ENCODE measurements around the gene SGCD. TPM values are rescaled to one million over a fixed set of nuclear protein-coding genes. Genes with fewer than 3 reads are reported as not detected.
A peak's percentile ranks its signal among the peaks of the same experiment; 100 is the strongest.

SGCD gene
- total RNA-seq, 2 experiments from 2014 or later: not detected

GRCh38 chr5:156800929-156801328, 474.0 kb downstream of the SGCD start:
- no TSS peak for BruUV-seq (replicated peaks)
- CTCF ChIA-PET (ENCODE audit: unreplicated experiment): interaction anchor here (0.6 kb wide), 1 partner anchor 13 kb away, joined by 3 read pairs; no protein-coding TSS in a partner anchor

GRCh38 chr5:156802501-156802900, 475.5 kb downstream of the SGCD start:
- DNase-seq (ENCODE audit: low spot score): no peak
- Histone ChIP-seq H3K27ac (ENCODE audit: low read depth, low read length, poor library complexity, severe bottlenecking) (no peak overlapping the region), H3K4me3 (ENCODE audit: low read depth, low read length, poor library complexity, severe bottlenecking) (no peak overlapping the region), H4K20me1 (ENCODE audit: insufficient read depth, low read length) (no peaks in the 10 kb centered on the region), H3K9me2 (ENCODE audit: insufficient read depth, low read length) (no peaks in the 10 kb centered on the region), H3K4me2 (ENCODE audit: low read length) (no peak overlapping the region), H3K79me2 (ENCODE audit: insufficient read depth, low read depth, low read length) (no peaks in the 10 kb centered on the region), H3K9me3 (ENCODE audit: low read length) (0 out of 2 replicates have a peak, but pooled peaks cover 9% of the 10 kb centered on the region), H2AFZ (ENCODE audit: low read length) (no peak overlapping the region), H3K36me3 (ENCODE audit: insufficient read depth, low read length) (peaks cover 12% of the 10 kb centered on the region), H3K4me1 (ENCODE audit: insufficient read depth, low read length, poor library complexity, severe bottlenecking) (peaks cover 13% of the 10 kb centered on the region)
- intact Hi-C loops (cut with micrococcal nuclease; ENCODE audit: unreplicated experiment): no loop called here
- ChIA-PET CTCF (ENCODE audit: unreplicated experiment) (no interaction called here), POLR2A (interaction anchor here (0.7 kb wide), 1 partner anchor 11 kb away, joined by 5 read pairs; no protein-coding TSS in a partner anchor)
- no TSS peak for BruUV-seq (replicated peaks)
- TF ChIP-seq EZH2phosphoT487 (IDR thresholded peaks at IDR 0.05; ENCODE audit: borderline replicate concordance, low read depth, low read length) (no peak), CTCF (conservative IDR thresholded peaks at IDR 0.05; ENCODE audit: low read length) (no peak)

More at GRCh38 chr5:156800929-156801328, 474.0 kb downstream of the SGCD start:
- Histone ChIP-seq H3K79me2 (ENCODE audit: insufficient read depth, low read depth, low read length) (no peaks in the 10 kb centered on the region), H2AFZ (ENCODE audit: low read length) (peak overlapping the region; percentile 31), H3K4me1 (ENCODE audit: insufficient read depth, low read length, poor library complexity, severe bottlenecking) (peaks cover 13% of the 10 kb centered on the region), H3K4me2 (ENCODE audit: low read length) (no peak overlapping the region), H4K20me1 (ENCODE audit: insufficient read depth, low read length) (no peaks in the 10 kb centered on the region), H3K36me3 (ENCODE audit: insufficient read depth, low read length) (peaks cover 10% of the 10 kb centered on the region), H3K9me3 (ENCODE audit: low read length) (0 out of 2 replicates have a peak, but pooled peaks cover 7% of the 10 kb centered on the region), H3K27ac (ENCODE audit: low read depth, low read length, poor library complexity, severe bottlenecking) (no peak overlapping the region), H3K4me3 (ENCODE audit: low read depth, low read length, poor library complexity, severe bottlenecking) (no peak overlapping the region), H3K9me2 (ENCODE audit: insufficient read depth, low read length) (no peaks in the 10 kb centered on the region)
- intact Hi-C loops (cut with micrococcal nuclease; ENCODE audit: unreplicated experiment): no loop called here
- no peak for DNase-seq (ENCODE audit: low spot score)
- POLR2A ChIA-PET: interaction anchor here (0.9 to 1.0 kb wide), 2 partner anchors 25 to 36 kb away, joined by 3 to 4 read pairs; no protein-coding TSS in a partner anchor
- TF ChIP-seq EZH2phosphoT487 (IDR thresholded peaks at IDR 0.05; ENCODE audit: borderline replicate concordance, low read depth, low read length) (no peak), CTCF (conservative IDR thresholded peaks at IDR 0.05; ENCODE audit: low read length) (peak; percentile 36; the same call in 1 of the 2 replicates)

- ChIA-PET POLR2A (interaction anchor here (0.6 to 1.5 kb wide), 3 partner anchors 26 to 143 kb away, joined by 3 to 4 read pairs (median 3); no protein-coding TSS in a partner anchor), CTCF (ENCODE audit: unreplicated experiment) (no interaction called here)
- no peak overlapping the region for H3K4me2 ChIP-seq (ENCODE audit: low read length)
- H3K9me3 ChIP-seq (ENCODE audit: low read length): 0 out of 2 replicates have a peak, but pooled peaks cover 9% of the 10 kb centered on the region
- no peaks in the 10 kb centered on the region for H4K20me1 ChIP-seq (ENCODE audit: insufficient read depth, low read length)
- H3K4me1 ChIP-seq (ENCODE audit: insufficient read depth, low read length, poor library complexity, severe bottlenecking): peaks cover 13% of the 10 kb centered on the region
- H3K9me2 ChIP-seq (ENCODE audit: insufficient read depth, low read length): no peaks in the 10 kb centered on the region
- TF ChIP-seq EZH2phosphoT487 (IDR thresholded peaks at IDR 0.05; ENCODE audit: borderline replicate concordance, low read depth, low read length): no peak
- TF ChIP-seq CTCF (conservative IDR thresholded peaks at IDR 0.05; ENCODE audit: low read length): no peak
- no TSS peak for BruUV-seq (replicated peaks)
- no peak overlapping the region for H3K27ac ChIP-seq (ENCODE audit: low read depth, low read length, poor library complexity, severe bottlenecking)
- no peaks in the 10 kb centered on the region for H3K79me2 ChIP-seq (ENCODE audit: insufficient read depth, low read depth, low read length)
- peaks cover 12% of the 10 kb centered on the region for H3K36me3 ChIP-seq (ENCODE audit: insufficient read depth, low read length)
- intact Hi-C loops (cut with micrococcal nuclease; ENCODE audit: unreplicated experiment): no loop called here
- H3K4me3 ChIP-seq (ENCODE audit: low read depth, low read length, poor library complexity, severe bottlenecking): no peak overlapping the region
- DNase-seq (ENCODE audit: low spot score): no peak
- H2AFZ ChIP-seq (ENCODE audit: low read length): 0 out of 2 replicates have a peak overlapping the region, but pooled peaks have one; percentile 14
Observed at GRCh38 chr5:156803404-156803803, 476.4 kb downstream of the SGCD start.

Measured in OCI-LY7 (cell line).